HepG2 (cell line): ENCODE results near the gene GLYR1. TPM values are rescaled to one million over a fixed set of nuclear protein-coding genes. Genes with fewer than 3 reads are reported as not detected.

ENCODE experiments used
- CC2D1A ChIP-seq: sonication (generic); formaldehyde crosslinking; IDR thresholded peaks from 2 replicates; pipeline ENCODE4 v1.8.1; 2023; ENCODE audit warnings: mild to moderate bottlenecking, missing genetic modification reagents
- GATAD2A ChIP-seq: IDR thresholded peaks from 2 replicates; pipeline ENCODE4 v1.6.1; 2016
- KLF15 ChIP-seq: sonication (generic); formaldehyde crosslinking; IDR thresholded peaks from 2 replicates; pipeline ENCODE4 v1.8.1; 2023; ENCODE audit warnings: borderline replicate concordance, mild to moderate bottlenecking, inconsistent platforms, missing genetic modification reagents, mixed read lengths
- PRMT3 ChIP-seq: sonication (generic); formaldehyde crosslinking; IDR thresholded peaks from 2 replicates; pipeline ENCODE4 v1.8.1; 2022; ENCODE audit warnings: low read depth, mild to moderate bottlenecking, moderate library complexity, missing genetic modification reagents, borderline replicate concordance
- RELA ChIP-seq: sonication (generic); formaldehyde crosslinking; IDR thresholded peaks from 2 replicates; pipeline ENCODE4 v1.4.0; 2020; ENCODE audit warnings: missing genetic modification reagents
- ZNF33A ChIP-seq: sonication (generic); formaldehyde crosslinking; IDR thresholded peaks from 2 replicates; pipeline ENCODE4 v1.5.1; 2020; ENCODE audit warnings: missing genetic modification reagents, mild to moderate bottlenecking, moderate library complexity, borderline replicate concordance
- ZNF446 ChIP-seq: sonication (generic); formaldehyde crosslinking; IDR thresholded peaks from 2 replicates; pipeline ENCODE4 v1.5.0; 2020; ENCODE audit warnings: mild to moderate bottlenecking, missing genetic modification reagents
- polyA plus RNA-seq, 8 experiments: library from polyadenylated mRNA; depleted of rRNA in 3 of 8; stranded (reverse) in 7 of 8; unstranded in 1 of 8; fragments of >200 nt; fragmentation: Illumina TruSeq in 4 of 8; extraction: Trizol in 4 of 8; gene quantifications; 2 replicates each; pipeline versions ENCODE4 v1.2.1 to v1.2.3, GENCODE V29; 2011 to 2016; ENCODE audit warnings: low read depth in 4 of 8, missing spikeins in 1 of 8, mixed read lengths in 1 of 8; ENCODE audit not compliant: insufficient read depth in 1 of 8
- total RNA-seq, 5 experiments: library from RNA; depleted of rRNA; stranded (reverse); fragments of >200 nt; fragmentation: Illumina TruSeq; extraction: Trizol; gene quantifications; 2 replicates each; pipeline ENCODE4 v1.2.3, GENCODE V29; 2016; ENCODE audit warnings: low read depth in 1 of 5
- TF ChIP-seq, protein P1 (sequence below): sonication (generic); formaldehyde crosslinking; IDR thresholded peaks from 2 replicates; pipeline ENCODE4 v1.9.0; 2021; ENCODE audit warnings: missing genetic modification reagents, borderline replicate concordance
- TF ChIP-seq, protein P2 (sequence below): sonication (generic); formaldehyde crosslinking; IDR thresholded peaks from 2 replicates; pipeline ENCODE4 v1.8.1; 2022; ENCODE audit warnings: mild to moderate bottlenecking, missing genetic modification reagents
- TF ChIP-seq, protein P3 (sequence below): IDR thresholded peaks from 2 replicates; pipeline ENCODE4 v1.6.1; 2016
- TF ChIP-seq, protein P4 (sequence below): IDR thresholded peaks from 2 replicates; pipeline ENCODE4 v1.6.1; 2012; ENCODE audit warnings: low read depth, low read length, improper control_type of control experiment
- TF ChIP-seq, protein P5 (sequence below): sonication (generic); formaldehyde crosslinking; IDR thresholded peaks from 2 replicates; pipeline ENCODE4 v1.8.0; 2022; ENCODE audit warnings: missing genetic modification reagents, low read depth, mild to moderate bottlenecking, borderline replicate concordance
- TF ChIP-seq, protein P6 (sequence below): sonication (generic); formaldehyde crosslinking; conservative IDR thresholded peaks from 2 replicates; pipeline ENCODE4 v1.8.0; 2022; ENCODE audit warnings: mild to moderate bottlenecking, moderate library complexity, missing genetic modification reagents
- TF ChIP-seq, protein P7 (sequence below): IDR thresholded peaks from 2 replicates; pipeline ENCODE4 v1.6.1; 2012; ENCODE audit warnings: inconsistent platforms
- TF ChIP-seq, protein P8 (sequence below): sonication (generic); formaldehyde crosslinking; IDR thresholded peaks from 2 replicates; pipeline ENCODE4 v1.8.1; 2022; ENCODE audit warnings: low read depth, mild to moderate bottlenecking, missing genetic modification reagents

The GLYR1 gene
- total and polyA plus RNA-seq, 2 of the 13 experiments (the other 11 are each of a cell fraction or from before 2014, with no cell fraction given): 28.3 to 48.7 TPM

DNA sequence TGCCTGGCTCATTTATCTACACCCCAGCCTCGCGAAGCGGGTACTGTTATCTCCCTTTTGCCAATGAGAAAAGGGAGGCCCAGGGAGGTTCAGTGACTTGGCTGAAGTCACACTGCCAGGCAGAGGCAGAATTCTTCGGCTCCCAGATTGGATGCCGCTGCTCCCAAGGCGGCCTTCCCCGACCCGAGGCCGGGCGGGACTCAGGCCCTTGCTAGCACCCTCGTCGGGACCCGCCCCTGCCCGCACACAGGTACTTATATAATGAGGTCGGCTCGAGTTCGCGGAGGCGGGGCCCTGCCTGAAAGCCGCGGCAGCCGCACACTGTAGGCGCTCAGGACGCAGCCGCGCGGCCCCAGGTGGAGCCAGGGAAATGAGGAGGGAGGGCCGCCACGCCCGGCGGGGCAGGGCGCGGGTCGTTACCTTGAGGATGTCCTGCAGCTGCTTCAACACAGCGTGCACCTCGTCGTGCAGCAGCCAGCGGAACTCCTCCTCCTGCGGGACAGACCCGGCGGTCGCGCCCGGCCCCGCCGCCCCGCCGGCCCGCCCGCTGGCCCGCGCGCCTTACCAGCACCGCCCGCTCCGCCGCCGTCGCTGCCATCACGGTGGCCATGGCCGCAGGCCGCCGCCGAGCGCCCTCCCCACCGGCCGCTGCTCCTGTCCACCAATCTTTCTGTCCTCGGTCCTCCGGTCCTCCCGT lies 45.0 kb downstream of the GLYR1 start, which contains the start of gene ROGDI (continued):
- TF ChIP-seq, protein P1, sequence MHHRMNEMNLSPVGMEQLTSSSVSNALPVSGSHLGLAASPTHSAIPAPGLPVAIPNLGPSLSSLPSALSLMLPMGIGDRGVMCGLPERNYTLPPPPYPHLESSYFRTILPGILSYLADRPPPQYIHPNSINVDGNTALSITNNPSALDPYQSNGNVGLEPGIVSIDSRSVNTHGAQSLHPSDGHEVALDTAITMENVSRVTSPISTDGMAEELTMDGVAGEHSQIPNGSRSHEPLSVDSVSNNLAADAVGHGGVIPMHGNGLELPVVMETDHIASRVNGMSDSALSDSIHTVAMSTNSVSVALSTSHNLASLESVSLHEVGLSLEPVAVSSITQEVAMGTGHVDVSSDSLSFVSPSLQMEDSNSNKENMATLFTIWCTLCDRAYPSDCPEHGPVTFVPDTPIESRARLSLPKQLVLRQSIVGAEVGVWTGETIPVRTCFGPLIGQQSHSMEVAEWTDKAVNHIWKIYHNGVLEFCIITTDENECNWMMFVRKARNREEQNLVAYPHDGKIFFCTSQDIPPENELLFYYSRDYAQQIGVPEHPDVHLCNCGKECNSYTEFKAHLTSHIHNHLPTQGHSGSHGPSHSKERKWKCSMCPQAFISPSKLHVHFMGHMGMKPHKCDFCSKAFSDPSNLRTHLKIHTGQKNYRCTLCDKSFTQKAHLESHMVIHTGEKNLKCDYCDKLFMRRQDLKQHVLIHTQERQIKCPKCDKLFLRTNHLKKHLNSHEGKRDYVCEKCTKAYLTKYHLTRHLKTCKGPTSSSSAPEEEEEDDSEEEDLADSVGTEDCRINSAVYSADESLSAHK: no peak
- no peak for TF ChIP-seq PRMT3 (CRISPR knock-in tag)
- TF ChIP-seq, protein P2, sequence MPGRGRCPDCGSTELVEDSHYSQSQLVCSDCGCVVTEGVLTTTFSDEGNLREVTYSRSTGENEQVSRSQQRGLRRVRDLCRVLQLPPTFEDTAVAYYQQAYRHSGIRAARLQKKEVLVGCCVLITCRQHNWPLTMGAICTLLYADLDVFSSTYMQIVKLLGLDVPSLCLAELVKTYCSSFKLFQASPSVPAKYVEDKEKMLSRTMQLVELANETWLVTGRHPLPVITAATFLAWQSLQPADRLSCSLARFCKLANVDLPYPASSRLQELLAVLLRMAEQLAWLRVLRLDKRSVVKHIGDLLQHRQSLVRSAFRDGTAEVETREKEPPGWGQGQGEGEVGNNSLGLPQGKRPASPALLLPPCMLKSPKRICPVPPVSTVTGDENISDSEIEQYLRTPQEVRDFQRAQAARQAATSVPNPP (CRISPR knock-in tag): no peak
- TF ChIP-seq, protein P3, sequence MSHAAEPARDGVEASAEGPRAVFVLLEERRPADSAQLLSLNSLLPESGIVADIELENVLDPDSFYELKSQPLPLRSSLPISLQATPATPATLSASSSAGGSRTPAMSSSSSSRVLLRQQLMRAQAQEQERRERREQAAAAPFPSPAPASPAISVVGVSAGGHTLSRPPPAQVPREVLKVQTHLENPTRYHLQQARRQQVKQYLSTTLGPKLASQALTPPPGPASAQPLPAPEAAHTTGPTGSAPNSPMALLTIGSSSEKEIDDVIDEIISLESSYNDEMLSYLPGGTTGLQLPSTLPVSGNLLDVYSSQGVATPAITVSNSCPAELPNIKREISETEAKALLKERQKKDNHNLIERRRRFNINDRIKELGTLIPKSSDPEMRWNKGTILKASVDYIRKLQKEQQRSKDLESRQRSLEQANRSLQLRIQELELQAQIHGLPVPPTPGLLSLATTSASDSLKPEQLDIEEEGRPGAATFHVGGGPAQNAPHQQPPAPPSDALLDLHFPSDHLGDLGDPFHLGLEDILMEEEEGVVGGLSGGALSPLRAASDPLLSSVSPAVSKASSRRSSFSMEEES (CRISPR knock-in tag): no peak
- TF ChIP-seq, protein P4, sequence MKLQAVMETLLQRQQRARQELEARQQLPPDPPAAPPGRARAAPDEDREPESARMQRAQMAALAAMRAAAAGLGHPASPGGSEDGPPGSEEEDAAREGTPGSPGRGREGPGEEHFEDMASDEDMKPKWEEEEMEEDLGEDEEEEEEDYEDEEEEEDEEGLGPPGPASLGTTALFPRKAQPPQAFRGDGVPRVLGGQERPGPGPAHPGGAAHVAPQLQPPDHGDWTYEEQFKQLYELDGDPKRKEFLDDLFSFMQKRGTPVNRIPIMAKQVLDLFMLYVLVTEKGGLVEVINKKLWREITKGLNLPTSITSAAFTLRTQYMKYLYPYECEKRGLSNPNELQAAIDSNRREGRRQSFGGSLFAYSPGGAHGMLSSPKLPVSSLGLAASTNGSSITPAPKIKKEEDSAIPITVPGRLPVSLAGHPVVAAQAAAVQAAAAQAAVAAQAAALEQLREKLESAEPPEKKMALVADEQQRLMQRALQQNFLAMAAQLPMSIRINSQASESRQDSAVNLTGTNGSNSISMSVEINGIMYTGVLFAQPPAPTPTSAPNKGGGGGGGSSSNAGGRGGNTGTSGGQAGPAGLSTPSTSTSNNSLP: no peak
- TF ChIP-seq CC2D1A (CRISPR knock-in tag): no peak
- TF ChIP-seq, protein P5, sequence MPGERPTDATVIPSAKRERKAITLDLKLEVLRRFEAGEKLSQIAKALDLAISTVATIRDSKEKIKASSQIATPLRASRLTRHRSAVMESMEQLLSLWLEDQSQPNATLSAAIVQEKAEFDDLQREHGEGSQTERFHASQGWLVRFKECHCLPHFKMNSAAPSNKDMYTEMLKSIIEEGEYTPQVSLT (CRISPR knock-in tag): no peak; the same call in 1 of the 2 replicates
- TF ChIP-seq ZNF33A (CRISPR knock-in tag): no peak
- TF ChIP-seq RELA (CRISPR knock-in tag): 0 out of 2 replicates have a peak, but pooled peaks have one; percentile 35
- TF ChIP-seq ZNF446 (CRISPR knock-in tag): no peak
- no peak for TF ChIP-seq GATAD2A (CRISPR knock-in tag)
- TF ChIP-seq, protein P6, sequence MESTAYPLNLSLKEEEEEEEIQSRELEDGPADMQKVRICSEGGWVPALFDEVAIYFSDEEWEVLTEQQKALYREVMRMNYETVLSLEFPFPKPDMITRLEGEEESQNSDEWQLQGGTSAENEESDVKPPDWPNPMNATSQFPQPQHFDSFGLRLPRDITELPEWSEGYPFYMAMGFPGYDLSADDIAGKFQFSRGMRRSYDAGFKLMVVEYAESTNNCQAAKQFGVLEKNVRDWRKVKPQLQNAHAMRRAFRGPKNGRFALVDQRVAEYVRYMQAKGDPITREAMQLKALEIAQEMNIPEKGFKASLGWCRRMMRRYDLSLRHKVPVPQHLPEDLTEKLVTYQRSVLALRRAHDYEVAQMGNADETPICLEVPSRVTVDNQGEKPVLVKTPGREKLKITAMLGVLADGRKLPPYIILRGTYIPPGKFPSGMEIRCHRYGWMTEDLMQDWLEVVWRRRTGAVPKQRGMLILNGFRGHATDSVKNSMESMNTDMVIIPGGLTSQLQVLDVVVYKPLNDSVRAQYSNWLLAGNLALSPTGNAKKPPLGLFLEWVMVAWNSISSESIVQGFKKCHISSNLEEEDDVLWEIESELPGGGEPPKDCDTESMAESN (CRISPR knock-in tag): 0 out of 2 replicates have a peak, but pooled peaks have one; percentile 16
- TF ChIP-seq KLF15 (CRISPR knock-in tag): no peak
- TF ChIP-seq, protein P7, sequence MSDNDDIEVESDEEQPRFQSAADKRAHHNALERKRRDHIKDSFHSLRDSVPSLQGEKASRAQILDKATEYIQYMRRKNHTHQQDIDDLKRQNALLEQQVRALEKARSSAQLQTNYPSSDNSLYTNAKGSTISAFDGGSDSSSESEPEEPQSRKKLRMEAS: peak; percentile 62; the same call in 1 of the 2 replicates
- TF ChIP-seq, protein P8, sequence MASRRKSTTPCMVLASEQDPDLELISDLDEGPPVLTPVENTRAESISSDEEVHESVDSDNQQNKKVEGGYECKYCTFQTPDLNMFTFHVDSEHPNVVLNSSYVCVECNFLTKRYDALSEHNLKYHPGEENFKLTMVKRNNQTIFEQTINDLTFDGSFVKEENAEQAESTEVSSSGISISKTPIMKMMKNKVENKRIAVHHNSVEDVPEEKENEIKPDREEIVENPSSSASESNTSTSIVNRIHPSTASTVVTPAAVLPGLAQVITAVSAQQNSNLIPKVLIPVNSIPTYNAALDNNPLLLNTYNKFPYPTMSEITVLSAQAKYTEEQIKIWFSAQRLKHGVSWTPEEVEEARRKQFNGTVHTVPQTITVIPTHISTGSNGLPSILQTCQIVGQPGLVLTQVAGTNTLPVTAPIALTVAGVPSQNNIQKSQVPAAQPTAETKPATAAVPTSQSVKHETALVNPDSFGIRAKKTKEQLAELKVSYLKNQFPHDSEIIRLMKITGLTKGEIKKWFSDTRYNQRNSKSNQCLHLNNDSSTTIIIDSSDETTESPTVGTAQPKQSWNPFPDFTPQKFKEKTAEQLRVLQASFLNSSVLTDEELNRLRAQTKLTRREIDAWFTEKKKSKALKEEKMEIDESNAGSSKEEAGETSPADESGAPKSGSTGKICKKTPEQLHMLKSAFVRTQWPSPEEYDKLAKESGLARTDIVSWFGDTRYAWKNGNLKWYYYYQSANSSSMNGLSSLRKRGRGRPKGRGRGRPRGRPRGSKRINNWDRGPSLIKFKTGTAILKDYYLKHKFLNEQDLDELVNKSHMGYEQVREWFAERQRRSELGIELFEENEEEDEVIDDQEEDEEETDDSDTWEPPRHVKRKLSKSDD (CRISPR knock-in tag): no peak
